ENCODE measurements around the gene C6orf120. TPM values are rescaled to one million over a fixed set of nuclear protein-coding genes. Genes with fewer than 3 reads are reported as not detected.
"Not testable (repeated sequence)": the region's sequence is repeated elsewhere in the genome, so short reads cannot be mapped to it uniquely, and the experiment has no call there.

C6orf120 gene
- total RNA-seq, 1 experiment from 2014 or later: 12.5 TPM

DNA sequence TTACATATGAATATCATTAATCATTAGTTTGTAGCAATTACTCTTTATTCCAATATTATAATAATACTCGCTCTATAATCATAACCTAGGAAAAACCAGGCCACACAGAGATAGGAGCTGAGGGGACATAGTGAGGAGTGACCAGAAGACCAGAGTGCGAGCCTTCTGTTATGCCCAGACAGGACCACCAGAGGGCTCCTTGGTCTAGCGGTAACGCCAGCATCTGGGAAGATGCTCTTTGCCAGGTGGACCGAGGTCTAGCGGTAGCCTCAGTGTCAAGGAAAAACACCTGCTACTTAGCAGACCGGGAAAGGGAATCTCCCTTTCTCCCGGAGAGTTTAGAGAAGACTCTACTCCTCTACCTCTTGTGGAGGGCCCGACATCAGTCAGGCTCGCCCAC is 4.8 kb upstream of the C6orf120 start:
- intact Hi-C loops (cut with micrococcal nuclease; ENCODE audit: unreplicated experiment); CTCF ChIA-PET; H3F3A ChIP-seq (ENCODE audit: insufficient read depth, low read depth); H3K9me3 ChIP-seq (ENCODE audit: insufficient read depth, low read depth); H2AFZ ChIP-seq; H3K27me3 ChIP-seq (ENCODE audit: insufficient read depth, low read depth); H3K4me3 ChIP-seq; POLR2A ChIA-PET (ENCODE audit: unreplicated experiment); H3K36me3 ChIP-seq (ENCODE audit: low read depth); H4K20me1 ChIP-seq (ENCODE audit: insufficient read depth); H3K27ac ChIP-seq; BruUV-seq (replicated peaks); H3K4me2 ChIP-seq; H3K9me2 ChIP-seq (ENCODE audit: insufficient read depth); DNase-seq; H3K4me1 ChIP-seq (replicated peaks; ENCODE audit: insufficient read depth): not testable (repeated sequence)
- peaks cover 42% of the 10 kb centered on the region for H3K79me2 ChIP-seq (ENCODE audit: low read depth)
- TF ChIP-seq, protein P1, sequence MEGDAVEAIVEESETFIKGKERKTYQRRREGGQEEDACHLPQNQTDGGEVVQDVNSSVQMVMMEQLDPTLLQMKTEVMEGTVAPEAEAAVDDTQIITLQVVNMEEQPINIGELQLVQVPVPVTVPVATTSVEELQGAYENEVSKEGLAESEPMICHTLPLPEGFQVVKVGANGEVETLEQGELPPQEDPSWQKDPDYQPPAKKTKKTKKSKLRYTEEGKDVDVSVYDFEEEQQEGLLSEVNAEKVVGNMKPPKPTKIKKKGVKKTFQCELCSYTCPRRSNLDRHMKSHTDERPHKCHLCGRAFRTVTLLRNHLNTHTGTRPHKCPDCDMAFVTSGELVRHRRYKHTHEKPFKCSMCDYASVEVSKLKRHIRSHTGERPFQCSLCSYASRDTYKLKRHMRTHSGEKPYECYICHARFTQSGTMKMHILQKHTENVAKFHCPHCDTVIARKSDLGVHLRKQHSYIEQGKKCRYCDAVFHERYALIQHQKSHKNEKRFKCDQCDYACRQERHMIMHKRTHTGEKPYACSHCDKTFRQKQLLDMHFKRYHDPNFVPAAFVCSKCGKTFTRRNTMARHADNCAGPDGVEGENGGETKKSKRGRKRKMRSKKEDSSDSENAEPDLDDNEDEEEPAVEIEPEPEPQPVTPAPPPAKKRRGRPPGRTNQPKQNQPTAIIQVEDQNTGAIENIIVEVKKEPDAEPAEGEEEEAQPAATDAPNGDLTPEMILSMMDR (conservative IDR thresholded peaks at IDR 0.05): peak; percentile 37; the same call in 1 of the 2 replicates

DNA sequence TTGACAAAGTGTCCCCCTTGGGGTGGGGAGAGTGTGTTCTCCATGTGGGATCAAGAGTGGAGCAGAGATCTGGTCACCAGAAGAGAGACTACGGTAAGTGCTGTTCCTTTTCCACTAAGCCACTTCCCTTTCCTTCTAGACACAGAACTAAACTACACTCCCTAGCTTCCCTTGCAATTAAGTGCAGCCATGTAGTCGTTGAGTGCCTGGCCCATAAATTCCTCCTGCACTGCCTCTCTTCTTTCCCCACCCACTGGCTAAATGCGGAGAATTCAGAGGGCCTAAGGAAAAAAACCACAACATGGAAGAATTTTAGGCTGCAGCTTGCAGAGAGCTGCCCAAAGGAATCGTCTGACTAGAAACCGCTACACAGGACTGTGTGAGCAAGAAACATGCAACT is 1.6 kb upstream of the C6orf120 start:
- H3K36me3 ChIP-seq (ENCODE audit: low read depth): 0 out of 2 replicates have a peak, but pooled peaks cover 11% of the 10 kb centered on the region
- no peaks in the 10 kb centered on the region for H3K9me2 ChIP-seq (ENCODE audit: insufficient read depth)
- H3K9me3 ChIP-seq (ENCODE audit: insufficient read depth, low read depth): no peaks in the 10 kb centered on the region
- BruUV-seq (replicated peaks): no TSS peak
- TF ChIP-seq, protein P1 (conservative IDR thresholded peaks at IDR 0.05): no peak
- no peak for TF ChIP-seq EZH2 (IDR thresholded peaks at IDR 0.05; ENCODE audit: low read depth)
- H3F3A ChIP-seq (ENCODE audit: insufficient read depth, low read depth): peaks cover 8% of the 10 kb centered on the region; the same call in 1 of the 2 replicates
- no peaks in the 10 kb centered on the region for H3K27me3 ChIP-seq (ENCODE audit: insufficient read depth, low read depth)
- peak overlapping the region; percentile 91; the same call in 1 of the 2 replicates for H3K4me3 ChIP-seq
- H3K4me2 ChIP-seq: peak overlapping the region; percentile 92
- ChIA-PET POLR2A (ENCODE audit: unreplicated experiment) (no interaction called here), CTCF (no interaction called here)
- intact Hi-C loops (cut with micrococcal nuclease; ENCODE audit: unreplicated experiment): loop anchor here (10.0 kb wide), 1 partner anchor 245 kb away; no protein-coding TSS in a partner anchor
- no peak for DNase-seq
- H3K4me1 ChIP-seq (replicated peaks; ENCODE audit: insufficient read depth): peaks cover 28% of the 10 kb centered on the region
- H3K79me2 ChIP-seq (ENCODE audit: low read depth): peaks cover 65% of the 10 kb centered on the region
- H3K27ac ChIP-seq: no peak overlapping the region
- H2AFZ ChIP-seq: no peak overlapping the region
- H4K20me1 ChIP-seq (ENCODE audit: insufficient read depth): no peaks in the 10 kb centered on the region

DNA sequence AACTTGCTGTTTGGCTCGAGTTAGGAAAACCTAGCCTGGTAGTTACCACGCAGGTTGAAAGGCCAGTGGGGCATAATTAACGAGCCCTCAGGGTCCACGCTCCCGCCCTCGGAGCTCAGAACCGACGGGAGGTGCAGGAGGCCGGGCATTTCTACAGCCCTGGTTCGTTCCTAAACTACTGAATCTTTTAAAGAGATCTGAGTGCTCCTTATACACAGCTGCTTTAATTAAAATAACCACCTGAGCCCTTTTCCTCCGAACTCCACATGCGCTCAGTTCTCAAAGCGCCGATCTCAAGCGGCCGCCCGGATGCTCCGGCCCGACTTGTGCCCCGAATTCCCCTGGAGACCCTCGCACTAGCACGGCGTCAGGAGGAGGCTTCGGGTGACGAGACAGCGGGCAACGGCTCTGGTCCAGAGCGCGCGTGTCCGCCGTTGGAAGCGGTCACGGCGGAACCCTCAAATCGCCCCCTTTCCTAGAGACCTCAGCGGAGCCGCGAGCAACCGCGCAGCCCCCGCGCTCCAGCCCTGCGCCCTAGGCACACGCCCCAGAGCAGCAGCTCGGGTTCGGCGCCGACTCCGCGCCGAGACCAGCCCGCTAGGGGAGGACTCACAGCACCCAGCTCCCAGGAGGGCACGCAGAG is 494 bp upstream of the C6orf120 start:
- H3F3A ChIP-seq (ENCODE audit: insufficient read depth, low read depth): peaks cover 8% of the 10 kb centered on the region; the same call in 1 of the 2 replicates
- H3K79me2 ChIP-seq (ENCODE audit: low read depth): peaks cover 57% of the 10 kb centered on the region
- CTCF ChIA-PET: interaction anchor here (0.5 kb wide), 1 partner anchor 9 kb away, joined by 3 read pairs; no protein-coding TSS in a partner anchor
- no peaks in the 10 kb centered on the region for H3K9me2 ChIP-seq (ENCODE audit: insufficient read depth)
- BruUV-seq (replicated peaks): TSS peak; percentile 40
- TF ChIP-seq, protein P1 (conservative IDR thresholded peaks at IDR 0.05): no peak
- no peak for TF ChIP-seq EZH2 (IDR thresholded peaks at IDR 0.05; ENCODE audit: low read depth)
- no peaks in the 10 kb centered on the region for H4K20me1 ChIP-seq (ENCODE audit: insufficient read depth)
- no peaks in the 10 kb centered on the region for H3K9me3 ChIP-seq (ENCODE audit: insufficient read depth, low read depth)
- peaks cover 28% of the 10 kb centered on the region for H3K4me1 ChIP-seq (replicated peaks; ENCODE audit: insufficient read depth)
- no peak for DNase-seq
- H3K36me3 ChIP-seq (ENCODE audit: low read depth): 0 out of 2 replicates have a peak, but pooled peaks cover 21% of the 10 kb centered on the region
- POLR2A ChIA-PET (ENCODE audit: unreplicated experiment): interaction anchor here (0.6 to 0.7 kb wide), 2 partner anchors 82 to 853 kb away, joined by 3 to 5 read pairs; partner anchors contain the start of gene TBP
- H3K4me2 ChIP-seq: peak overlapping the region; percentile 92
- peak overlapping the region; percentile 76; the same call in 1 of the 2 replicates for H3K27ac ChIP-seq
- H3K27me3 ChIP-seq (ENCODE audit: insufficient read depth, low read depth): no peaks in the 10 kb centered on the region
- peak overlapping the region; percentile 91 for H3K4me3 ChIP-seq
- H2AFZ ChIP-seq: peak overlapping the region; percentile 99
- intact Hi-C loops (cut with micrococcal nuclease; ENCODE audit: unreplicated experiment): loop anchor here (10.0 kb wide), 1 partner anchor 247 kb away; no protein-coding TSS in a partner anchor

All from PC-9 (cell line).